ENCODE measurements around the gene CEP128. TPM values are rescaled to one million over a fixed set of nuclear protein-coding genes. Genes with fewer than 3 reads are reported as not detected.

The CEP128 gene
- 10 to 100 TPM; 12.3 to 13.0 TPM for total RNA-seq
- polyA plus RNA-seq (2013, experiment 1 of 2) = 7.3 TPM
- 9.3 TPM for polyA plus RNA-seq (2013, experiment 2 of 2)
- total RNA-seq = 6.1 to 36.2 (median 19.4) reads per million in 172 experiments

GRCh38 chr14:80941241-80942185 is at the start of gene CEP128:
Gene CEP128, minus strand, starts transcription at chr14:80941738.
- intact Hi-C loops (cut with DNase I, micrococcal nuclease) = loop anchor here (1.0 to 5.0 kb wide), 2 partner anchors 10 to 591 kb away; partner anchors contain the start of gene SEL1L (in 1 of the 2)
- Histone ChIP-seq H3K27me3 (ENCODE audit: control insufficient read depth in 1 of 2, insufficient read depth in 2 of 2, low read length in 2 of 2) (no peaks in the 10 kb centered on the region), H3K27ac (ENCODE audit: low read depth in 1 of 2, low read length in 2 of 2) (peak within 1 kb of the TSS; percentile 15 to 18), H3K9me3 (ENCODE audit: control insufficient read depth in 1 of 2, insufficient read depth in 1 of 2, low read length in 2 of 2) (no peaks in the 10 kb centered on the region), H3K4me1 (ENCODE audit: insufficient read depth, low read length) (peaks cover 17% of the 10 kb centered on the region), H3K4me3 (ENCODE audit: low read length) (peak within 1 kb of the TSS; percentile 65), H3K36me3 (ENCODE audit: insufficient read depth, low read length) (no peaks in the 10 kb centered on the region)
- ChIA-PET CTCF (interaction anchor here (0.9 to 1.4 kb wide), 3 partner anchors 10 to 229 kb away, joined by 3 read pairs; partner anchors contain the start of gene TSHR), POLR2A (interaction anchor here (1.0 to 2.8 kb wide), 5 partner anchors 11 to 279 kb away, joined by 3 to 16 read pairs (median 5); partner anchors contain the start of gene GTF2A1)
- Mint-ChIP-seq H3K4me1 (ENCODE audit: low read depth) (peaks cover 33% of the 10 kb centered on the region), H3K36me3 (ENCODE audit: low read depth) (no peaks in the 10 kb centered on the region), H3K4me3 (peak within 1 kb of the TSS; percentile 93), H3K9me3 (no peaks in the 10 kb centered on the region), H3K27ac (peak within 1 kb of the TSS; percentile 87), H3K27me3 (peaks cover 4% of the 10 kb centered on the region)
- ATAC-seq (ENCODE audit: poor library complexity) = peak; percentile 82
- DNase-seq = peak; percentile 68 to 92 (median 78)
- TF ChIP-seq CTCF (IDR thresholded peaks at IDR 0.05) = no peak

GRCh38 chr14:80988735-80989429 is 47.3 kb upstream of the CEP128 start:
- DNase-seq = peak in 1 of 14 experiments; percentile 22
- H3K27ac Mint-ChIP-seq = no peak overlapping the region
- no peak overlapping the region for H3K4me3 Mint-ChIP-seq
- H3K4me3 ChIP-seq (ENCODE audit: low read length) = no peak overlapping the region
- H3K4me1 ChIP-seq (ENCODE audit: insufficient read depth, low read length) = no peaks in the 10 kb centered on the region
- ChIA-PET POLR2A (interaction anchor here (3.2 kb wide), 1 partner anchor 30 kb away, joined by 14 read pairs; no protein-coding TSS in a partner anchor), CTCF (interaction anchor here (1.4 kb wide), 1 partner anchor 11 kb away, joined by 3 read pairs; no protein-coding TSS in a partner anchor)
- H3K27ac ChIP-seq (ENCODE audit: low read depth in 1 of 2, low read length in 2 of 2) = no peak overlapping the region
- no peaks in the 10 kb centered on the region for H3K4me1 Mint-ChIP-seq (ENCODE audit: low read depth)
- no peaks in the 10 kb centered on the region for H3K36me3 ChIP-seq (ENCODE audit: insufficient read depth, low read length)
- no peak for TF ChIP-seq CTCF (IDR thresholded peaks at IDR 0.05)
- ATAC-seq (ENCODE audit: poor library complexity) = no peak
- H3K27me3 ChIP-seq (ENCODE audit: control insufficient read depth in 1 of 2, insufficient read depth in 2 of 2, low read length in 2 of 2) = peaks cover 4 to 11% of the 10 kb centered on the region in 2 experiments
- no peaks in the 10 kb centered on the region for H3K36me3 Mint-ChIP-seq (ENCODE audit: low read depth)
- H3K9me3 ChIP-seq (ENCODE audit: control insufficient read depth in 1 of 2, insufficient read depth in 1 of 2, low read length in 2 of 2) = no peaks in the 10 kb centered on the region
- H3K27me3 Mint-ChIP-seq = no peaks in the 10 kb centered on the region
- intact Hi-C loops (cut with DNase I, micrococcal nuclease) = no loop called here
- H3K9me3 Mint-ChIP-seq = no peaks in the 10 kb centered on the region

- Histone ChIP-seq H3K9me3 (ENCODE audit: control insufficient read depth in 1 of 2, insufficient read depth in 1 of 2, low read length in 2 of 2) (no peaks in the 10 kb centered on the region), H3K36me3 (ENCODE audit: insufficient read depth, low read length) (no peaks in the 10 kb centered on the region), H3K4me3 (ENCODE audit: low read length) (no peak overlapping the region), H3K27ac (ENCODE audit: low read depth in 1 of 2, low read length in 2 of 2) (no peak overlapping the region), H3K4me1 (ENCODE audit: insufficient read depth, low read length) (no peaks in the 10 kb centered on the region), H3K27me3 (ENCODE audit: control insufficient read depth in 1 of 2, insufficient read depth in 2 of 2, low read length in 2 of 2) (peaks cover 4 to 11% of the 10 kb centered on the region in 2 experiments)
- Mint-ChIP-seq H3K27ac (no peak overlapping the region), H3K4me3 (no peak overlapping the region), H3K4me1 (ENCODE audit: low read depth) (no peaks in the 10 kb centered on the region), H3K27me3 (no peaks in the 10 kb centered on the region), H3K9me3 (no peaks in the 10 kb centered on the region), H3K36me3 (ENCODE audit: low read depth) (no peaks in the 10 kb centered on the region)
- DNase-seq (peak in 1 of 14 experiments; percentile 14), ATAC-seq (ENCODE audit: poor library complexity) (no peak)
- ChIA-PET POLR2A (interaction anchor here (3.2 kb wide), 1 partner anchor 29 kb away, joined by 14 read pairs; no protein-coding TSS in a partner anchor), CTCF (interaction anchor here (1.3 to 1.4 kb wide), 2 partner anchors 10 to 29 kb away, joined by 3 to 4 read pairs; no protein-coding TSS in a partner anchor)
- no peak for TF ChIP-seq CTCF (IDR thresholded peaks at IDR 0.05)
- intact Hi-C loops (cut with DNase I, micrococcal nuclease) = no loop called here
Measured at GRCh38 chr14:80988192-80988591, 46.7 kb upstream of the CEP128 start.
